GM21528 (cell line): ENCODE measurements around the gene RELN.

Experiments
- ATAC-seq: cut with Tn5 transposase; IDR thresholded peaks from one replicate; pipeline ENCODE4 v1.9.1; 2021; ENCODE audit warnings: mild to moderate bottlenecking, moderate library complexity; ENCODE audit not compliant: unreplicated experiment, low FRiP score

Gene RELN

DNA sequence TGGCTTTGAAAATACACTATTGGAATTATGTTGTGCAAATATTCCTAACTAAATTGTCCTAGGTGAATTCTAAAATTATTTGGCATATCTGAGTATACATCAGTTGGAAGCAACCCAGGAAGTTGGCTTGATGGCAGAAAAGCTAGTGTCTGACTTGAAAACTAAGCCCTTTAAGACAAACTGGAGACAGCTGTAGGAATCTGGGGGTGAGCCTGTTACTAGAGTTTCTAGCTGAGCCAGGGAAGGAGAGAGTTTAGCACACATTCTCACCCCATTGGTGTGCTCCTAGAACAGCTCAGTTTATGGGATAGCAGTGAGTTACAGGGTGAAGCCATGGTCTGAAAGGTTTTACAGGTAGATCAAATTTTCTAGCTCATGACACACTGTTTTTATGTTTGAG is 333.2 kb downstream of the RELN start:
- ATAC-seq: no peak

DNA sequence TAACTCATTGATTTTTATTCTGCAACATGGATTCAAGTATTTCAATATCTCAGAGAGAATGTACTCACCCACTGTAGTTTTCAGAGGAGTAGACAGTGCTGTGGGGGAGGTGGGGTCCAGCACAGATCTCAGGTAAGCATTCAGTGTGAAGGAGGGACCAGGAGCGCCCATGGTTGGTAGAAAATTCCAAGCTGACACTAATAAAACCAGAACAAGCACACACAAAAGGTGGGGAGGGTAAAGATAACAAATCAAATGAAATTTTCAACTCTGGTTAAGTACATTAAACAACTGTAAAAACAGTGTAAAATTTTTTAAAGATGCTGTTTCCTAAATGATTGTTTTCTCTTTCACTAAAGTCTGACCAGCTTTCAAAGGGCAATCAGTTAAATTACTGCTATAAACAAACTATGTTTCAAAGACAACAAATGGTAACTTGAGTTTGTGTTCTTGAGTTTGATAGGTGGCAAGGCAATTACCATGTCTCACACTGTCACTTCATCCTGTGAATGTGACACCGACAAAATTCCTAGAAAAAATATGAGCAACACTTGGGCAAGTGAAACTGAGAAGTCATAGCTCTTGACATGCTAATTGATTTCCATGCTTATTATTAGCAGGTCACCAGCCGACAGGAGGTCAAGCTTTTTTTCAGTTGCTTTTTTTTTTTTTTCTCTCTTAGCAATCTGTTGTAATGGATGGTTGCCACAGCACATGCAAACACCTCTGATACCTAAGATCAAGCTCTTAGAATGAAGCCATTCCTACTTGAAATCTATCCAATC is 337.7 kb downstream of the RELN start:
- no peak for ATAC-seq

DNA sequence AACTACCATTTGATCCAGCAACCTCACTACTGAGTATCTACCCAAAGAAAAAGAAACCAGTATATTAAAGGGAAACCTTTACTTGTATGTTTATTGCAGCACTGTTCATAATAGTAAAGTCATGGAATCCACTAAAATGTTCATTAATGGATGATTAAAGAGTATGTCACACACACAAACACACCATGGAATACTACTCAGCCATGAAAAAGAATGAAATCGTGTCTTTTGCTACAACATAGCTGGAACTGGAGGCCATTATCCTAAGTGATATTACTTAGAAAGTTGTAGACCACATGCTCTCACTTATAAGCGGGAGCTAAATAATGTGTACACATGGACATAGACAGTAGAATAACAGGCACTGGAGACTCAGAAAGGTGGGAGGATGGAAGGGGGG is 340.4 kb downstream of the RELN start:
- no peak for ATAC-seq

DNA sequence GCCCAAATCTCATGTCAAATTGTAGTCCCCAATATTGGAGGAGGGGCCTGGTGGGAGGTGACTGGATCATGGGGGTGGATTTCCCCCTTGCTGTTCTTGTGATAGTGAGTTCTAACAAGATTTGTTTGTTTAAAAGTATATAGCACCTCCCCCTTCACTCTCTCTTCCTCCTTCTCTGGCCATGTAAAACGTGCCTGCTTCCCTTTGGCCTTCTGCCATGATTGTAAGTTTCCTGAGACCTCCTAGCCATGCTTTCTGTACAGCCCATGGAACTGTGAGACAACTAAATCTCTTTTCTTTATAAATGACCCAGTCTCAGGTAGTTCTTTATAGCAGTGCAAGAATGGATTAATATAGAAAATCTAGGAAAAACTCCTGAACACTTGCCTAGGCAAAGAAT is 341.3 kb downstream of the RELN start:
- no peak for ATAC-seq

DNA sequence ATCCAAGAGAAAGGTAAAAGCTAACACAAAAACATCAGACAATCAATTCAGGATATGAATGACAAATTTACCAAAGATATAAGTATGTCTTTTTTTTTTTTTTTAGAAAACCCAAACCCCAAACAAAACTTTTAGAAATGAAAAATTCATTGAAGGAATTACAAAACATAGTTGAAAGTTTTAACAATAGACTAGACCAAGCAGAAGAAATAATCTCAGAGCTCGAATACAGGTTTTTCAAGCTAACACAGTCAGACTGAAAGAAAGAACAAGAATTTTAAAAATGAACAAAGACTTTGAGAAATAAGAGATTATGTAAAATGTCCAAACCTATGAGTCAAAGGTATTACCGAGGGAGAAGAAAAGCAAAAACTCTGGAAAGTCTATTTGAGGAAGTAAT is 345.1 kb downstream of the RELN start:
- no peak for ATAC-seq

DNA sequence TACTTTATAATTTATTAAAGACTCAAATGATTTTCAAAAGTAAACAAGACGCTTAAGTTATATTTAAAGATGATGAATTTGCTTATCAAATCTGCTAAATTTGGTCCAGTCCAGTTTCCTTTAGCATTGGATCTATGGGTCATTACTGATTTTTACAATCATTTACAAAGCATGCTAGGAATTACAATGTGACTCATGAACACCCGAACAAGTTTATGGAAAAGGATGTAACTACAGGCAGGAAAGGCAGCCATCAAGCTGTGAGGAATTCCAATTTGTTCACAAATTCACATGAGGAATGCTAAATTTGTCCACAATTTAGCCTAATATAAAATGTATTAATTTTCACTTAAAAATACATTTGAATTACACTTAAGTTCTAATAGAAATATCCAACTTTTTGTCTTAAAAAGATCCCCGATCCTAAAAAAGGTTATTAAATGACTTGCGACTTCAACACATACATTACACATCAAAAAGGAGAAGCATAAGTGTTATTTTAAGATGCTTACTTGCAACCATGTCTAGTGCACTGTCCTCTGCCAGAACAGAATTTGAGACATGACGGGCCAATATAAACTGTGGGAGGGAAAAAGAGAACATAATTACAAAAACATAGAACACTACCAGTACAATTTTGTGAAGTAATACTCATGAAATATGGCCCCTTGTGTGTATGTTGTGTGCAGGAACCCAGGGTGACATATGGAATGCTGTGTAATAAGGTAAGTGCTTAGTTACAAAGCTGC is 349.3 kb downstream of the RELN start:
- ATAC-seq: no peak

DNA sequence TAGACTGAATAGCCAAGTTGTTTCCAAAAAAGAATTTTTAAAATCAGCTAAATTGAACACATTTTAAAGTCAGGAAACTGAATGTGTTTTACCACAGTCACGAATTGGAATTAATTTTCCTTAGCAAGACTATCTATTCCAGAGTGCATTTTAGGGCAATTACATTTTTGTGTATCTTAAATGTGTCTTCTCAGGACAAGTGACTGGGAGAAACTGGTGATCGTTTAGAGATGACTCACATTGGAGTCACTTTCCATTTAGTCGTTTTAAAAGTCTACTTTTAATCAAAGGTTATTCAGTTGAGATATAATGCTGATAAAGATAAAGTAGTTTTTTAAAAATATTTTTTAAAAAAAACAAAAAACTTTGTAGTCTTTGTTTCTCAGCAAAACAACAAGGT is 351.7 kb downstream of the RELN start:
- ATAC-seq: no peak

DNA sequence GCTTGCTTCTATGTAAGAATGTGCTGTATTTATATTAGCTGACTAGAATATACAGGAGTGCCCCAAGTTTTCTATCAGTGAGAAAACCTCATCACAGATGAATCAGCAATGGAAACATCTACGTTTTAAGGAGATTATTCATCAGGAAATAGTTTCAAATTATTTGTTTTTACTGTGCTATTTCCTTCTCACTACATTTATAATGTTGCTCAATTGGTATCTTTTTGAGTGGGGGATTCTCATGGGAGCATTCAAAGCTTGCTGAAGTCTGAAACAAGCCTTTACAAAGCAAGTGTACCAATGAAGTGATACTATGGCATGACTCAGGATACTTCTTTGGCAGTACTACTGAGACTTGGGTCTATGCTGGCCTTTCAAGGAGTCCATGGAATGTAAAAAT is 352.4 kb downstream of the RELN start:
- ATAC-seq: no peak

DNA sequence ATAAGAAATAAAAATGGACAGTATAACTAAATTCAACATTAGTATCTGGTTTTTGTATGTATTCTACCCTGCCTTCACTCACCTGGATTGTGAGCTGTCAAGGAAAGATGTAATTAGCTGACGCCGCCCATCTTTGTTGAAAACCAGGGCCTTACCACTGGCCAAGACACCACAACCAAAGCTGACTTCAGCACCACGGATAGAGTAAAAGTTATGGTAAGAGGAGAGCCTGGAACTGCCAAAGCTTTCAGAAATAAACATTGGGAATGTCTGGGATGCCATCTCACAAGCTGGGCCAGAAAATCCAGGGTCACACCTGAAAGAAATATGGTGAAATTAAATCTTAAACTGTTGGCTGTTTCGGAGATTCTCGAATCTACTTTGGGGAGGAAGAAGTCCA is 353.3 kb downstream of the RELN start:
- ATAC-seq: no peak

DNA sequence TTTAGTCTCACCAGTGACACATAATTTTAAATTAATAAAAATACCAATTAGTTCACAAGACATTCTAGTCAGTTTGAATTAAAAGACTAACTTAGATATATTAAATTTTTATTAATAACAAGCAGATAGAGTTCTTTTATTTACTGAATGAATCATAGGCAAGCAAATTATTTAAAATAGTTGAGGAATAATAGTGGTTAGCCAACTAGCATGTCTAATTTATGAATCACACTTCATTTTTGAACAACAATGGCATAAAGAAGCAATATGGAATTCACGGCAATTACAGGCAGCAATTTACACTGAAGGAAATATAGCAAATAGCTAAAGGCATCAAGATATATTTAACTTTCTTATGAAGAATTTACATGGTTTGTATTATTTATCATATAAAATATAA is 356.5 kb downstream of the RELN start:
- no peak for ATAC-seq

DNA sequence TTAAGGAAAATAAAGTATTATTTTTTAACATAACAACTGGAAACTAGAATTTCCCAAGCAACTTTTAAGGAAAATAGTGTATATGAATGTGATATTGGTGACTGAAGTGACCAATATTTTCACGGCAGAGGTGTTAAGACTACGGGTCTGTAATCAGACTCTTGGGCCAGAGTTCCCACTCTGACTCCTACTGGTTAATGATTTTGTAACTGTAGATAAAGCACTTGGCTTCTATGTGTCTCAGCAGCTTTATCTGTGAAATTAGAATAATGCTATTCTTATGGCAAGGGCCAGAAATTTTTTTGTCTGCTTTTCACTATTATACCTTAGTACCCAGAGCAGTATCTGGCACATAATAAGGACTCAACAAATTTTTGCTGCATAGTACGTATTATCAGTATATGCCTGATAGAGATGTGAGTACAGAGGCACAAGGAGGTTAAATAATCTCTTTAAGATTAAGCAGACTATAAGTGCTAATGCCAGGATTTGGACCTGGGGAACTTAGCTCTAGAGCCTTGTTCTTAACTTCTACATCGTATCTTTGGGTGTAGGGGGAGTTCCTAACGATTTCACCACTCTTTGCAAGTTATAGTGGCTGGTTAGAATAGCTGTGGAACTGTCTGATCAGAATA is 357.3 kb downstream of the RELN start:
- no peak for ATAC-seq

DNA sequence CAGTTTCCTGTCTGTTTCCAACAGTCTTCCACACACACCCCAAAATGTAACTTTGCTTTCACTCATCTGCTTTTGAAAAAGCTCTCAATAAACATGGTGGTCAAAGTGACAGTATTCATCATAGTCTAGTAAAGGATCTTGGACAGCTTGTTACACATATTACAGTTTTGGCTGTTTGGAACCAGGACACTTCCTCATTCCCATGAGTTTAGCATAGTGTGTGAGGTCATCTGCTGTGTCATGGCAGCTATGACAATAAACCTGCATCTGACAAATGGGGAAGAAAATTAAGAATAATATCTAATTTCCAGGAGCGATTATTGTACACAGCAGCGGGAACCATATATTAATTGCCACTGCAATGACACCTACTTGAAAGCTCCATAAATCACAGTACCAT is 359.1 kb downstream of the RELN start:
- no peak for ATAC-seq

DNA sequence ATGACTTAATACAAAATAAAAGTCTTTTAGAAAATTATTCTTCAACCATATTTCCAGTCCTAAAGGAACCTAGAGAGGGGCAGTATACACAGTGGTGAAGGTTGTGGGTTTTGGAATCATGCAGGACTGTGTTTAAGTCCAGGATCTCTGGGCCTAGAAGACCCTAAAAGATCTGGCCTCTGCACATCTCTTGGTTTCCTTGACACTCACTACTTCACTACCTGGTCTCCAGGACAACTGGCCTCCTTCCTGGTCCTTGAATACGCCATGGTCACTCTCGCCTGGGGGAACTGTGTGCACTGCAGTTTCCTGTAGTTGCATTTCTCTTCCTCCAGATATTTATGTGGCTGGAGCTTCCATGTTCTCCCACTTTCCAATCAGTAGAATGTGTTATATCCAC is 360.7 kb downstream of the RELN start:
- no peak for ATAC-seq

DNA sequence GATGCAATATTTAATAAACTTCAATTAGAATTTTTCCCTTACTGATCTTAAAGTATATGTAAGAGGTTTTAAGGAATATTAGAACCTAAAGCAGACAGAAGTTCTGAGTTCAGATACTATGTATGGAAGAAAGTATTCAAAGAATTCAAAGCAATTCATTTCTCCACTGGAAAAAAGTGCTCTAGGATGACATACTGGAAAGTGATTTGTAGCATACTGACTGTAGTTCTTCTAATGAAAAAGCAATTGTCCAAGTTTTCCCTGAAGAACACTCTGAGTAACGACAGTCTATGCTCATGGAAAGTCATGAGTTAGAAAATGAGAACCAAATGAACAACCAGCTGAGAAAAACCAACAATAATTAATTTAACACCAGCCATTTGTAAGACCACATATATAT is 362.7 kb downstream of the RELN start:
- no peak for ATAC-seq

DNA sequence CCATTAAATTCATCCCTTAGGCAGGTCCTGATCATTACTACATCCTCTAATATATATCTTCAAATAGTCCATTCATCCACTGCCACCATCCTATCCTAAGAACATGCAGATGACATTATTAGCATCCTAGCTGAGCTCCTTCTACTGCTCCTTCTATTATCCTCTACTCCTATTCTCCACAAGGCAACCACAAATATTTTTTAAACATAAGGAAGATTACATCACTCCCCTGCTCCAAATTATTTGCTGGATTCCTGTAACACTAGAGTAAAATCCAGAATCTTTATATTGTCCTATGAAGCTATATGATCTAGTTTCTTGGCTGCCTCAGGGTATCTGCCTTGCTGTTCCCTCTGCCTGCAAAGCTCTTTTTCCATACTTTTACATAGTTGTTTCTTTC is 367.2 kb downstream of the RELN start:
- ATAC-seq: no peak

DNA sequence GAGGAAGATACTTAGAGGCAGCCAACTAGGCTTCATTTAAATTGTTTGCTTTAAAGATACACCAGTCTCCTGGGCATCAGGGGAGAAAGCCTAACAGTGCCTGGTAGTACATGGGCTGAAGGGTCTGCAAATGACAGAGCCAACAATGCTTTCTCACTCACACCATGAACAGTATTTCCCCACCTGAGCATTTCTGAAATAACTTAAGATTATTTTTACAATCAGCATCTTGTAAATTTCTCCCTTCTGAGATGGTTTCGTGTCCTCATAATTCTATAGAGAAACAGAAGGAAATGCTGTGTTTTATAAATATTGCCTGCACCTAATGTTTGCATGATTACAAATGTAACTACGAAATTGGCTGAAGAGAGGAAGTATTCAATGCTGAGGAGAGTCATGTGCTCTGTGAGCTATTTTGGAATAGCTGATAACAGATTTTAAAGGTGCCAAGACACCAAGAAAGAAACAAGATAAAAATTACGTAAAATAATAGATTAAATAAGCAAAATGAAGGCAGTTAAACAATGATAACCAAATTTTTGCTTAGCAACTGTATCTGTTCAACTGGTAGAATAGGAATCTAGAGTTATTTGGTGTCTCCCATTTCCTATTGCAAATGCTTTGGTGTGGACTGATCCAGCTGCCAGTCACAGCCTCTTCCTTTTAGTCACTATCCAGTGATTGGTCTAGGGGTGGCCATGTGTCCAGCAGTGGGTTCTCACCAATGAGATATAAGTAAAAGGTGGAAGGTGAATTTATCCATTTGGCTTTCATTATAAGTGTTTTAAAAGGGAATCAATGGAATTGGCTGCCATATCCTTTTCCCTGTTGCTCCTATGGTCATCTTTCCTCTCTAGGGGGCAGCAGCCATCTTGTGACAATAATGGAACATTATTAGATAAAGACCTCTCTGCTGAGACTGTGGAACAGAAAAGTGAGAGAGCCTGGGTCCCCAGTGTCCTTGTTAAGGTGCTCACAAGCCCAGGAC is 375.5 kb downstream of the RELN start:
- no peak for ATAC-seq

DNA sequence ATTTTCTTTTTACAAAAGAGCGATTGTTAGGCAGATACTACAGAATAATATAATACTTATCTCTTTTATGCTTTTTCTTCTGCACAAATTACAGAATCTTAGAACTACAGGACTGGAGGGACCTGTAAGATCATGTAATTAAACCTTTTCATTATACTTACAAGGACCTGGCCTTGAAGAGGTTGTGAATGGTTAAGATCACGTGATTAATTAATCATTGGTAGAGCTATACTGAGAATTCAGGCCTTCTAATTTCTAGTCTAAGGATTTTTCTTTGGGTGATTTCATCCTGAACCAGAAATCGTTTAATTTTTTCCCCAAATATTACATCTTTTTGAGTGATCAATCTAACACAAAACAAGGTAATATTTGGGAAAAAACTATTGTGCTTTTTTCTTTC is 379.7 kb downstream of the RELN start:
- no peak for ATAC-seq

DNA sequence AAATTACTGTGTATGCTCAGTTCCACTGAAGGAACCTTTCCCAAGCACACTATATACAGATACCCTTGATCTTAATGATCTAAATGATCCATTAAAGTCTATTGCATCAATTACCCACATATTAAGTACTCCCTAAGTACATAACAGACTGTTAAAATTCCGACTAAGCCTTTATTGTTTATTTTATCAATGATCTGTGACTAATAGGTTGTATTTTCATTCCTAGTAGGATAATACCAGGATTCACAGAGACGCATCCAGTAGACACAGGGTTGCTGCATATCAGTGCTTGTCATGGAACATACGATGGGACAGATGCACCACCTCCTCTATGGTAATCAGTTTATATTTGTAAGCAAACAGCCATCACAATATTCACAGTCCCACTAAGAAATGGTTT is 383.8 kb downstream of the RELN start:
- ATAC-seq: no peak

DNA sequence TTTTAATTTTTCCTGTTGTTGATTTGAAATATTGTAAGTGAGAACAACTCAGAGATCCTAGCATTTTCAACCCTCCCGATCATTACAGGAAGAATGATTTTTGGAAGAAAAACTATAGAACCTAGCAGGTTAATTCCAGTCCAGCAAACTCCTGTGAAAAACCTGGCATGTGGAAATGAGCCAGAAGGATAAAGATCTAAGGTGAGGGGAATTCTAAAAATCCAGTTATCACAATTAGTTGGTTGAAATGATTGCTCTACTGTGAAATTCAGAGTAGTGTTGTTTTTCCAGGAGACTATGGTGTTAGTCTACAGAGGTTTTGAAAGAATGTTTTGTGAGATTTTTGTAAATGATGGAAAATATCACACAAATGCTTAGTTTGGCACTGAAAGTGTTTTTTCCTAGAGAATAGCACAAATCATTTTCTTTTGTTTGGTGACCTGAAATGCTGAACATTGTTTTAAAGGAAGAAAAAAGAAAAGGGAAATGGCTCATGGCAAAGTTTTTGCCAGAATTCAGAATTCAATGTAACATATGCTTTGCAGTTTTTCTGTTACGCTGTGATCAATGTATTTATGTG is 391.0 kb downstream of the RELN start:
- ATAC-seq: no peak

DNA sequence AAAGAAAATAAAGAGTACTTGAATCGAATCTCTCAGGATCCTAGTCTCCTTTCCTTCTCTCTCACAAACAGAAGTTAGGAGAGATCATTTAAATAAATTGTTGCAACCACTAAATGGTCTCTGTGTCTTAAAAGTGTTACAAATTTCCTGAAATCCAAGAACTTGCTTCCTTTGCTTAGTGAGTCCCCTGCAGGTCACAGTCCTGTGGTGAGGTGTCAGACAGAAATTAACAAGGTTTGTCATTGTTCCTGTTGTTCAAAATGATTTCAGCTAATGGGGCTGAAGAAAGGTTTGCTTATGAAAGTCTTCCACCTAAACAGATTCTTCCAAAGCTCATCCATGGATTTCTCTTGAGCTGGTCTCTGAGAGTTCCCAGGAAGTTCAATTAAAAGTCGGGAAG is 391.9 kb downstream of the RELN start:
- no peak for ATAC-seq
